Psoas muscle (tissue), 8 donors: ENCODE results near the gene DOCK11. TPM values are rescaled to one million over a fixed set of nuclear protein-coding genes. Genes with fewer than 3 reads are reported as not detected.

Experiments used
- ATAC-seq, 4 donors: fragments of 200-7000 bp; cut with Tn5 transposase; one replicate each; pipeline ENCODE4 v1.9.1; 2020; ENCODE audit warnings: moderate library complexity in 3 of 4, mild to moderate bottlenecking in 2 of 4
- DNase-seq, 2 donors: peaks; one replicate each; pipeline ENCODE4 v3.0.0-alpha.2; 2020
- H3K27ac ChIP-seq: fragments of 200-600 bp; one replicate; pipeline ENCODE4 v1.8.0; 2022
- H3K27me3 ChIP-seq, 3 donors: fragments of 200-600 bp in 1 of 3; one replicate each; pipeline versions ENCODE4 v1.6.1 to v1.8.0; 2013 to 2022; ENCODE audit warnings: low read length in 2 of 3, mild to moderate bottlenecking in 2 of 3, moderate library complexity in 1 of 3; ENCODE audit not compliant: insufficient read depth in 3 of 3
- H3K36me3 ChIP-seq, 2 donors: fragments of 200-600 bp in 1 of 2; one replicate each; pipeline versions ENCODE4 v1.6.1 to v1.8.0; 2013 to 2022; ENCODE audit warnings: low read depth in 1 of 2, mild to moderate bottlenecking in 1 of 2, moderate library complexity in 1 of 2; ENCODE audit not compliant: insufficient read depth in 1 of 2
- H3K4me1 ChIP-seq: fragments of 200-600 bp; one replicate; pipeline ENCODE4 v1.8.0; 2022
- H3K4me3 ChIP-seq: fragments of 200-600 bp; one replicate; pipeline ENCODE4 v1.8.0; 2022; ENCODE audit warnings: mild to moderate bottlenecking
- H3K9me3 ChIP-seq: fragments of 200-600 bp; one replicate; pipeline ENCODE4 v1.8.0; 2022
- WGBS, 3 donors: extraction: QIAGEN DNeasy Blood & Tissue Kit; methylation state at CpG; one replicate each; pipeline versions ENCODE4 v1.1.6 to v1.1.7; 2013; 5-methylcytosine and 5-hydroxymethylcytosine counted together
- intact Hi-C, 2 donors: fragments of 100-400 bp; cut with DNase I; formaldehyde crosslinking; loops; one replicate each; pipeline versions ENCODE4 v1.11.0 to v1.14.2; 2022
- polyA plus RNA-seq, 3 donors: library from polyadenylated mRNA; stranded (reverse); fragments of 200-250 nt; gene quantifications; one replicate each; pipeline ENCODE4 v1.2.3, GENCODE V29; 2013
- total RNA-seq, 4 donors: library from RNA; stranded (reverse); fragmentation: NEBNext Ultra II Directional in 2 of 4; extraction: Animal tissue kit (Norgen Biotek cat#: 25700) in 2 of 4; gene quantifications; one replicate each; pipeline versions ENCODE4 v1.2.1 to v1.2.4, GENCODE V29; 2021 to 2023
- TF ChIP-seq, protein P1 (sequence below): fragments of 200-600 bp; IDR thresholded peaks from one replicate; pipeline ENCODE4 v1.8.0; 2022; ENCODE audit warnings: antibody characterized with exemption
- donor health status: healthy with polysubstance abuse.
- donor health status: DM: no; HTN: no; CAD: no; lungs with moderate emphysema.
- donor health status: Bipolar disorder and iron deficiency.
- donor health status: healthy.
- donor health status: DM: yes; HTN: yes; CAD: no.
- donor health status: DM: no; HTN: no; CAD: no.
- donor health status: DM: no; HTN: no; CAD: no.
- donor health status: DM: yes; HTN: yes; CAD: no.

Gene DOCK11
- total and polyA plus RNA-seq, 7 donors: 1.6 to 4.4 (median 1.9) TPM

DNA sequence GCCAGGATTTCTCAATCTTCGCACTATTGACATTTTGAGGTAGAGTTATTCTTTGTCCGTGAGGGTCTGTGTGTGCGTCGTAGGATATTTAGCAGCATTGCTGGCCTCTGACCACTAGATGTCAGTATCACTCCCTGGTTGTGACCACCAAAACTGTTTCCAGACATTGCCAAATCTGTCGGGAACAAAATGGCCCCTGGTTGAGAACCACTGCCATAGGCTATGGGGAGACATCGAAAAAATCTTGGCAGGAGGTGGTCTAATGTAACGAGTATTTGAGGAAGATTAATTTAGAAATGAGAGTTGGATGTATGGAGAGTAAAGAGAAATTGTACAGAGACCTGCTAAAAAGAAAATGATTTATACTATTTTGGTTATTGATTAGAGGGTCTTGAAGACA lies 108.4 kb downstream of the DOCK11 start:
- ATAC-seq (peak; percentile 74 to 95 (median 88)), DNase-seq (peak in 1 of 2 donors; percentile 16)
- TF ChIP-seq, protein P1, sequence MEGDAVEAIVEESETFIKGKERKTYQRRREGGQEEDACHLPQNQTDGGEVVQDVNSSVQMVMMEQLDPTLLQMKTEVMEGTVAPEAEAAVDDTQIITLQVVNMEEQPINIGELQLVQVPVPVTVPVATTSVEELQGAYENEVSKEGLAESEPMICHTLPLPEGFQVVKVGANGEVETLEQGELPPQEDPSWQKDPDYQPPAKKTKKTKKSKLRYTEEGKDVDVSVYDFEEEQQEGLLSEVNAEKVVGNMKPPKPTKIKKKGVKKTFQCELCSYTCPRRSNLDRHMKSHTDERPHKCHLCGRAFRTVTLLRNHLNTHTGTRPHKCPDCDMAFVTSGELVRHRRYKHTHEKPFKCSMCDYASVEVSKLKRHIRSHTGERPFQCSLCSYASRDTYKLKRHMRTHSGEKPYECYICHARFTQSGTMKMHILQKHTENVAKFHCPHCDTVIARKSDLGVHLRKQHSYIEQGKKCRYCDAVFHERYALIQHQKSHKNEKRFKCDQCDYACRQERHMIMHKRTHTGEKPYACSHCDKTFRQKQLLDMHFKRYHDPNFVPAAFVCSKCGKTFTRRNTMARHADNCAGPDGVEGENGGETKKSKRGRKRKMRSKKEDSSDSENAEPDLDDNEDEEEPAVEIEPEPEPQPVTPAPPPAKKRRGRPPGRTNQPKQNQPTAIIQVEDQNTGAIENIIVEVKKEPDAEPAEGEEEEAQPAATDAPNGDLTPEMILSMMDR: peak; percentile 79
- H3K9me3 ChIP-seq: no peaks in the 10 kb centered on the region
- no peaks in the 10 kb centered on the region for H3K36me3 ChIP-seq
- peak overlapping the region; percentile 40 for H3K4me3 ChIP-seq
- 13 to 18% (median 18%) methylated on average over 7 of the region's 7 CpGs for WGBS, 3 donors
- no peaks in the 10 kb centered on the region for H3K4me1 ChIP-seq
- H3K27me3 ChIP-seq: no peaks in the 10 kb centered on the region
- H3K27ac ChIP-seq: no peak overlapping the region
- intact Hi-C loops: loop anchor here in 1 of 2 donors (10.0 kb wide), 1 partner anchor 201 kb away; no protein-coding TSS in a partner anchor

DNA sequence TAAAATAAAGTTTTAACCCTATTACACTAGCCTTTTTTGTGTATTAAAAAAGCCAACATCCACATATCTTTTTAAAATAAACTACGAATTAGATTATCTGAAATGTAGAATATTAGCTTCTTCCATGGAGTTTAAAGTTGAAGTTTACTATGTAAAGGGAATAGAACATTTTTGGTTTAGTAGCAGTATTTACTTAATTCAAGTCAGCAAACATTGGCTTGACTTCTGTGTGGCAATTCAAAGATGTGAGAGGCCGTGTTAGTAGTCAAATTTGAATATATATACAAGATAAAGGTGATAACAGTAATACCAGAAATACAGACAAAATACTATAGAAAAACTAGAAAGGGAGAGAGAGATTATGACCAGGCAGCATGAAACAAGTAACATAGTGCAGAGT lies 116.7 kb downstream of the DOCK11 start:
- H3K36me3 ChIP-seq: no peaks in the 10 kb centered on the region
- no peaks in the 10 kb centered on the region for H3K9me3 ChIP-seq
- TF ChIP-seq, protein P1: no peak
- no peak overlapping the region for H3K4me3 ChIP-seq
- no peak for DNase-seq
- intact Hi-C loops: no loop called here
- no peak overlapping the region for H3K27ac ChIP-seq
- no peaks in the 10 kb centered on the region for H3K4me1 ChIP-seq
- ATAC-seq: no peak
- WGBS, 3 donors: 79 to 94% (median 94%) methylated on average over 2 of the region's 2 CpGs
- no peaks in the 10 kb centered on the region for H3K27me3 ChIP-seq

DNA sequence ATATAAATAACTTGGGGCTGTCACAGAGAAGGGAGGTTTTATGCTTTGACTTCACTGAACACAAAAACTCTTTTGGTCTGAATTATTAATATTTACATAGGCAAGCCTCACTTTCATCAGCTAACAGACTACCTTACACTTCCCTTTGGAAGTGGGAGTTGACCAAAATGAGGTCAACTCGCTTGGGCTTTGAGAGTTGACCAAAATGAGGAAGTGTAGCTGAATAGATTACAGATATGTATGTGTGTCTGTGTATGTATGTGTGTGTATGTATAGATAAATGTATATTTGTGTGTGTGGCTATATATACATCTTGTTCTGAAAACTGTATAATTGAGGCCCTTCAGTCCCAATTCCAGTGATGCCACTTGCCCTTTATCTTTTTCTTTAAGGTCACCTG lies 118.5 kb downstream of the DOCK11 start:
- H3K27ac ChIP-seq: no peak overlapping the region
- 71 to 96% (median 85%) methylated on average over 1 of the region's 1 CpG for WGBS, 3 donors
- TF ChIP-seq, protein P1: no peak
- intact Hi-C loops: no loop called here
- DNase-seq (no peak), ATAC-seq (no peak)
- H3K4me1 ChIP-seq: no peaks in the 10 kb centered on the region
- H3K9me3 ChIP-seq: no peaks in the 10 kb centered on the region
- H3K27me3 ChIP-seq: no peaks in the 10 kb centered on the region
- no peak overlapping the region for H3K4me3 ChIP-seq
- no peaks in the 10 kb centered on the region for H3K36me3 ChIP-seq

DNA sequence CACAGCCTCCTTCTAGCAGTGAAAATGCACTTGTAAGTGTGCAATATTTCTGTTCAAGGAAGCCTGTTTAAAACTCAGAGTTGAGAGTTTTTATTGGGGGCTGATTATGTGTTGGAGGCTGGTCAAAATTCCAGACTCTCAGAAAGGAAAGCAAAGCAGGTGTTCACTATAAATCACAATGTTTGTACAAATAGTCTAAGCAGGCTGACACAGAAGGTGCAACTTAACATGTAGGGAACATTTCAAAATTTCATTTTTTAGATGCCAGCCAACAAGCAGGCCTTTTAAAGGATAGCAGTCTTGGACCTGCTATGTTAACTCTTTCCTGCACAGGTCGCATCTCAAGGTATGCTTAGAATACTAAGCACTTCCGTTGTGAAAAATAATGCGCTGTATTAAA lies 119.5 kb downstream of the DOCK11 start:
- Histone ChIP-seq H3K27ac (no peak overlapping the region), H3K27me3 (no peaks in the 10 kb centered on the region), H3K4me3 (no peak overlapping the region), H3K4me1 (no peaks in the 10 kb centered on the region), H3K36me3 (no peaks in the 10 kb centered on the region), H3K9me3 (no peaks in the 10 kb centered on the region)
- ATAC-seq (peak in 2 of 4 donors; percentile 35 to 54), DNase-seq (no peak)
- intact Hi-C loops: no loop called here
- TF ChIP-seq, protein P1: no peak
- WGBS, 3 donors: 30 to 52% (median 36%) methylated on average over 3 of the region's 3 CpGs

DNA sequence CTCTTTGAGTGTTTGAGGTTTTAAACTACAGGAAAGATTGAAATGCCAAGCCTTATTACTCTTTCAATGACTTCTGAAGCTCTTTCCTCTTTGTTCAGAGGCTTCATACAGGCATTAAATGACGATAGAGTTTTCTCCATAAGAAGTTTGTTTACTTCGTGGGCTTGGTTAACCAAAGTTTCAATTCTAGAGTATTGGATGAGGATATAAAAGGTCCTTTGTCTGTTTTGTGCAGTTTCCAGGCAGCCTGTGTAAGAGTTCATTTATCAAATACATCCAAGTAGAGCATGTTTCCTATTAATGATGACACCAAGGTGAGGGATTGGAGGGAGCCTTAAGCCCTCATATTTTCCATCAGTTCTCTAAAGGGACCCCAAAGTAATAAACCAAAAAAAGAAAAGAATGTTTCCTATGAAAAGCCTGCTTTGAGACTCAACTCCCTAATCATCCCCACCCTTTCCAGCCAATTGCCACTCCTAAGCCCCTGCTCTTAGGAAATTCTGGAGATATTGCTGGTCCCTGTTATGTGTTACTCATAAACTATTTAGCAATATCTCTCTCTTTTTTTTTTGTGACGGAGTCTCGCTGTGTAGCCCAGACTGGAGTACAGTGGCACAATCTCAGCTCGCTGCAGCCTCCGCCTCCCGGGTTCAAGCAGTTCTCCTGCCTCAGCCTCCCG lies 125.6 kb downstream of the DOCK11 start:
- DNase-seq (no peak), ATAC-seq (no peak)
- no peak overlapping the region for H3K4me3 ChIP-seq
- no peaks in the 10 kb centered on the region for H3K27me3 ChIP-seq
- WGBS, 3 donors: 80 to 90% (median 85%) methylated on average over 5 to 8 of the region's 8 CpGs
- TF ChIP-seq, protein P1: no peak
- H3K36me3 ChIP-seq: no peaks in the 10 kb centered on the region
- intact Hi-C loops: no loop called here
- no peaks in the 10 kb centered on the region for H3K9me3 ChIP-seq
- H3K27ac ChIP-seq: no peak overlapping the region
- H3K4me1 ChIP-seq: no peaks in the 10 kb centered on the region
